ENCODE measurements around the gene LYL1. TPM values are rescaled to one million over a fixed set of nuclear protein-coding genes. Genes with fewer than 3 reads are reported as not detected.

The LYL1 gene
- total RNA-seq, 4 donors from 2014 or later, result 13.7 to 27.7 (median 21.5) TPM

DNA sequence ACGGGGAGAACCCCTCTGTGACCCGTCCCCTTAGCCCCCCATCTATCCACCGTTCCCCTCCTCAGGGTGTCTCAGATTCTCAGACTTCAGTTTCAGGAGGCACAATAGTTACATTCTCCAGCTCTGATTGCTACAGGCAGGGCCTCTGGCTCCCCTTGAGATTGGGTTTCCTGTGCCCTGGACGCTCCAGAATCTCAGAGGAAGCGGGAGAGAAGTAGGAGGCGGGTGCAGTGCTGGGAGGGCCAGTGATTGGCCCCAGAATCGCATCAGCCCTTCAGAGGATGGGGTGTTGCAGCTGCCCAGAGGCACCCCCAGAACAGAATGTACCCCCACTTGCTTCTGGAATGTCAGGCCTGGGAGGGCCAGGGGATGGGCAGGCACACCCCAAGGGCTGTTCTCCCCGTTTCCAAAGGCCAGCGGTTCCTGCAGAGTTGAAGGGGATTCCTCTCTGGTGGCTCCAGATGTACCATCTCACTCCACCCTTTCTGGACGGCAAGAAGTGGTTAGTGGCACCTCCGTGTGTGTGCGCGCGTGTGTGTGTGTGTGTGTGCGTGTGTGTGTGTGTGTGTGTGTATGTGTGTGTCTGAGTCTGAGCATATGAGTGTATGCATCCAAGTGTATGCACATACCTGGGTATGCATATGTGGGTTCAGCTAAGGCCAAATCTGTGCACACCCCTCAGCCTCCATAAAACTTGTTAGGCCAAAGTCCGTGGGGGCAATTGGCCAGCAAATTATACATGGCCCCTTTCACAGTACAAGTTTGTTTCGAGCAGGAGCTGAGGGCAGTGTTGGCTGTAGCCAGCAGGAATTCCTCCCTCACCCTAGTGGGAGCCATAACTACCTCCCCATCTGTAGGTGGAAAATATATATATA, 35.5 kb downstream of the LYL1 start:
- TF ChIP-seq, protein P1, sequence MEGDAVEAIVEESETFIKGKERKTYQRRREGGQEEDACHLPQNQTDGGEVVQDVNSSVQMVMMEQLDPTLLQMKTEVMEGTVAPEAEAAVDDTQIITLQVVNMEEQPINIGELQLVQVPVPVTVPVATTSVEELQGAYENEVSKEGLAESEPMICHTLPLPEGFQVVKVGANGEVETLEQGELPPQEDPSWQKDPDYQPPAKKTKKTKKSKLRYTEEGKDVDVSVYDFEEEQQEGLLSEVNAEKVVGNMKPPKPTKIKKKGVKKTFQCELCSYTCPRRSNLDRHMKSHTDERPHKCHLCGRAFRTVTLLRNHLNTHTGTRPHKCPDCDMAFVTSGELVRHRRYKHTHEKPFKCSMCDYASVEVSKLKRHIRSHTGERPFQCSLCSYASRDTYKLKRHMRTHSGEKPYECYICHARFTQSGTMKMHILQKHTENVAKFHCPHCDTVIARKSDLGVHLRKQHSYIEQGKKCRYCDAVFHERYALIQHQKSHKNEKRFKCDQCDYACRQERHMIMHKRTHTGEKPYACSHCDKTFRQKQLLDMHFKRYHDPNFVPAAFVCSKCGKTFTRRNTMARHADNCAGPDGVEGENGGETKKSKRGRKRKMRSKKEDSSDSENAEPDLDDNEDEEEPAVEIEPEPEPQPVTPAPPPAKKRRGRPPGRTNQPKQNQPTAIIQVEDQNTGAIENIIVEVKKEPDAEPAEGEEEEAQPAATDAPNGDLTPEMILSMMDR (IDR thresholded peaks at IDR 0.05; ENCODE audit: low read depth), result no peak

DNA sequence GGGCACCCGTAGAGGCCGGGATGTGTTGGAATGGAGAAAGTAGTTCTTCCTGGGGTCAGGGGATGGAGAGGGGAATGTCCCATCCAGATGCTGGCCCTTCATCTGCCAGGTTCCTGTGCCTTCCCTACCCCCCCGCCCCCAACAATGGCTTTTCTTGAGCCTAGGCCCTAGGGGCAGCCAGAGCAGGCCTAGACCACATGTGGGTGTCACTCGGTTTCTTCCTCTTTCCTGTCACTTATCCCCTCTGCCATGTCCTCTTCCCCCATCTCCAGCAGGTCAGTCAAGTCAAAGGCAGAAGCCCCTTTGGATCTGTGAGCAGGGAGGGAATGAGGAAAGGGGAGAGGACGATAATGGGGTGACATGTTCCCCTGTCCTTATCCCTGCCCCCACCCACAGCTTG, 36.4 kb downstream of the LYL1 start:
- TF ChIP-seq, protein P1 (IDR thresholded peaks at IDR 0.05; ENCODE audit: low read depth), result no peak

DNA sequence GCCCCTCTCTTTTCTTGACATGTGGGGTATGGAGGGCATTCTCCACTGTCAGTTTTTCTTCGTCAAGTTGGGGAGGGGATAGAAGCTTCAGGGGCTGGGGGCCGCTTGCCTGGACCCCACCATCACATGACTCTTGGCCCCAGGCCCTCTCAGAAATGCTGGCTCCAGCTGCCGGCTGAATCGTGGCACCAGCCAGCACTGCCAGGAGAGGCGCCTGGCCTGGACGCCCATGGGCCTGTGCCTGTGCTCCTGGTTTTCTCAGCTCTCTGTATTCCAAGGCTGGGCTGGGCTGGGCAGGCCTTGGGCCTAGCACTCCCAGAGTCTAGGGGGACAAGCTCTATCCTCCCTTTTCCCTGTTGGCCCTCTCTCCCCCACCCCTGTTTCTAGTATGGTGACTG, 38.6 kb downstream of the LYL1 start:
- TF ChIP-seq, protein P1 (IDR thresholded peaks at IDR 0.05; ENCODE audit: low read depth), result no peak

DNA sequence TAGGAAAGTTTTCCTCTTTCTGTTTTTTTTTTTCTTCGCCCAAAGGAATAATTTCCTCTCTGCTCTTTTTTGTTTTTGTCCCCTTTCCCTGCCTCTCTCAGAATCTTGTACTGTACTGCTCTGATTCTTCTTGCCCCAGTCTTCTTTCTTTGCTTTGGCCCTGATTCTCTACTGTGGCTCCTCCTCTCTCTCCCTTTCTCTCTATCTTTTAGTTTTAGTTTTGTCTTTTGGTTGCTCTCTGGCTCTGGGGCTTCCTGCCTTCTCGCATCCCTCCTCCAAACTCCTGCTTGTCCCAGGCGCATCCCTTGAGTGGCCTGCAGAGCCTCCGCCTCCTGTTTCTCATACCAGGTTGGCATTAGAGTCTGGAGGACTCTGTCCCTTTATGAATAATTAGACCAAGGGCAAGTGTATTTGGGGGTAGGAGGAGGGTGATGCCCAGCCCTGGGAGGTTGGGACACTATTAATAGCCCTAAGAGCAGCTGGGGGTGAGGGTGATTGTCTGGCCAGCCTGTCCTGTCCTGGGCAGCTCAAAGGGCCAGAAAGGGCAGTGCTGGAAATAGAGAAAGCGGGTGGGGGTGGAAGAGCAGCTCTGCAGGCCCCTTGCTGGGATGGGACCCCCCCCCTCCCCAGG, 39.1 kb downstream of the LYL1 start:
- TF ChIP-seq, protein P1 (IDR thresholded peaks at IDR 0.05; ENCODE audit: low read depth), result no peak

DNA sequence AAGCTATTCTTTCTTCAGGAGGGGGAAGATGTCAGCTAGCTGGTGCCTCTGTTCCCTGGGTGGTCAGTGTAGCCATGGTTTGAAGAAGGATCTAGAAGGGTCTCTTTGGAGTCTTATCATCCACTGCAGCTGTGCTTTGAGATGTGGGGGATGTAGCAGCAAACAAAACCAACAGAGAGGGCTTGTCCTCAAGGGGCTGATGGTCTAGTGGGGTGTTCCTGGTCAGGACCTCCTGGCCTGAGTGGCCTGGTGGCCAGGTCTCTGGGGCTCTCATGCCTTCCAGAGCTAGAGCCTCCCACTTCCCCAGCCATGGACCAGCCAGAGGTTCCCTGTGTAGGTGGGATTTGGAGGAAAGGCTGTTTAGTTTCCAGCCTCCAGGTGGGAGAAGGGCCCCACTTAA, 40.3 kb downstream of the LYL1 start:
- TF ChIP-seq, protein P1 (IDR thresholded peaks at IDR 0.05; ENCODE audit: low read depth), result no peak

DNA sequence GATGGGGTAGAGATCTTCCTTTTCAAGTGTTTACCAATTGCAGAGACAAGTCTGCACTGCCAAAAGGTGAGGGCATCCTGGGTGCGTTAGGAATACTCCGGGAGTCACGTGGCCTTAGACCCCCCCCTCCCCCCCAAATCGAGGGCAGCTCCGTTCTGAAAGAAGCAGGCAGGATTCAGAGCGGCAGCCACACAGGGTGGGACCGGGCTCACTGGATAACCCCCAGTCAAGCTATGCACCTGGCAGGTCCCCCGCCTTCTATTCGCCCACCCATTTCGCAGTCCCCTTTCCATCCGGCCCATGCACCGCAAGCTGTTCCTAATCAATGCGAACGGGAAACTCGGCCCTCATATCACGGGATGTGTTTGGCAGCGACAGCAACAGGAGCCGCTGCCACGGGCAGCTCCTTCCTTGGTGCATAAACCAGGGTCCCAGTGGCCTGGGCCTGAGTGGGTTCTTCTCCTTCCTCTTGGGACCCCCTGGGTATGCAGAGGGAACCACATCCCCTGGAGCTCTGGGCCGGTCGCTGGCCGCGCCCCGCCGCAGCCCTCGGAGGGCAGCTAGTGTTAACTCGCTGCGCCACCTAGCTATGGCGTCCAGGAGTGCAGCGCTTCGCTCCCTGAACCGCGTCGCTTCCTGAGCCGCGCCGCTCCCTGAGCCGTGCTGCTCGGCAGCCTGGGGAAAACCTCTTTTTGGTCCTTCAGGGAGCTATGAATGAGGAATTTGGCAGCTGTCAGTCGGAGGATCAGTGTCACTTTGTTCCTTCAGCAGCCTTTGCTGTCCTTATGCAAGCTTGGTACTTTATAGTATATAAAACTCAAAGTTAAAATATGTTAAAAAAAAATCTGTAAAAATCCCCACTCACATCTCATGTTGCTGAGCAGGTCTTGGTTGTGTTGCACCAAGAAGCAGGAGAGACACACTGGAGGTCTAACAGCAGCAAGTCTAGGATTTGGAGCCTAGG, 41.4 kb downstream of the LYL1 start:
- TF ChIP-seq, protein P1 (IDR thresholded peaks at IDR 0.05; ENCODE audit: low read depth), result no peak
